ENCODE measurements around the gene UBR7.

GRCh38 chr14:93186956-93187355 lies 20.1 kb upstream of the UBR7 start:
- no peak for TF ChIP-seq RAD21 (IDR thresholded peaks at IDR 0.05; ENCODE audit: low read depth)
- TF ChIP-seq EP300 (IDR thresholded peaks at IDR 0.05; ENCODE audit: borderline replicate concordance), result no peak

Measured in Ishikawa (cell line).